MM.1S (cell line): Measurements from ENCODE around the gene NKIRAS2.
A peak's percentile ranks its signal among the peaks of the same experiment; 100 is the strongest.

Experiments
- DNase-seq: peaks from one replicate; pipeline ENCODE4 v3.0.0-alpha.2; 2015
- H2AFZ ChIP-seq: fragments of 300-600 bp; sonication (generic); 2 replicates; pipeline ENCODE4 v1.6.0; 2016; ENCODE audit warnings: antibody characterized with exemption, low read length
- H3F3A ChIP-seq: fragments of 300-600 bp; sonication (generic); 2 replicates; pipeline ENCODE4 v1.6.1; 2016; ENCODE audit warnings: mild to moderate bottlenecking, antibody characterized with exemption, low read length, moderate library complexity, mixed read lengths; ENCODE audit not compliant: insufficient read depth
- H3K27ac ChIP-seq: fragments of 300-600 bp; sonication (generic); 2 replicates; pipeline ENCODE4 v1.5.1; 2016; ENCODE audit warnings: mild to moderate bottlenecking, low read length
- H3K27me3 ChIP-seq: fragments of 300-600 bp; sonication (generic); replicated peaks from 2 replicates; pipeline ENCODE4 v1.6.0; 2016; ENCODE audit warnings: low read length; ENCODE audit not compliant: insufficient read depth
- H3K36me3 ChIP-seq: fragments of 300-600 bp; sonication (generic); replicated peaks from 2 replicates; pipeline ENCODE4 v1.6.1; 2016; ENCODE audit warnings: mild to moderate bottlenecking, low read length, mixed read lengths; ENCODE audit not compliant: insufficient read depth
- H3K4me1 ChIP-seq: fragments of 300-600 bp; sonication (generic); 2 replicates; pipeline ENCODE4 v1.6.1; 2016; ENCODE audit warnings: low read length, mixed read lengths
- H3K4me2 ChIP-seq: fragments of 300-600 bp; sonication (generic); 2 replicates; pipeline ENCODE4 v1.6.0; 2016; ENCODE audit warnings: low read depth, low read length
- H3K4me3 ChIP-seq: fragments of 300-600 bp; sonication (generic); 2 replicates; pipeline ENCODE4 v1.5.1; 2016; ENCODE audit warnings: low read length, mixed read lengths
- H3K79me2 ChIP-seq: fragments of 300-600 bp; sonication (generic); 2 replicates; pipeline ENCODE4 v1.6.1; 2016; ENCODE audit warnings: mixed run types, low read length, mixed read lengths
- H3K9ac ChIP-seq: fragments of 300-600 bp; sonication (generic); 2 replicates; pipeline ENCODE4 v1.6.1; 2016; ENCODE audit warnings: low read length, mixed read lengths
- H3K9me2 ChIP-seq: fragments of 300-600 bp; sonication (generic); replicated peaks from 2 replicates; pipeline ENCODE4 v1.6.1; 2016; ENCODE audit warnings: mild to moderate bottlenecking, low read length, mixed read lengths; ENCODE audit not compliant: insufficient read depth
- H3K9me3 ChIP-seq: fragments of 300-600 bp; sonication (generic); replicated peaks from 2 replicates; pipeline ENCODE4 v1.6.1; 2016; ENCODE audit warnings: mild to moderate bottlenecking, low read length, mixed read lengths; ENCODE audit not compliant: insufficient read depth
- H4K20me1 ChIP-seq: fragments of 300-600 bp; sonication (generic); 2 replicates; pipeline ENCODE4 v1.6.1; 2016; ENCODE audit warnings: mild to moderate bottlenecking, low read length, moderate library complexity, mixed read lengths; ENCODE audit not compliant: insufficient read depth
- EZH2 ChIP-seq: fragments of 300-600 bp; sonication (generic); optimal IDR thresholded peaks from 2 replicates; pipeline ENCODE3; 2017; ENCODE audit warnings: low read depth, mild to moderate bottlenecking, antibody characterized with exemption, low read length, mixed read lengths
- EZH2phosphoT487 ChIP-seq: fragments of 300-600 bp; sonication (generic); IDR thresholded peaks from 2 replicates; pipeline ENCODE4 v1.6.1; 2018; ENCODE audit warnings: antibody characterized with exemption, low read length
- TF ChIP-seq, protein P1 (sequence below): fragments of 300-600 bp; sonication (generic); IDR thresholded peaks from 2 replicates; pipeline ENCODE4 v1.5.1; 2016; ENCODE audit warnings: antibody characterized with exemption, low read length, mixed read lengths

The NKIRAS2 gene

DNA sequence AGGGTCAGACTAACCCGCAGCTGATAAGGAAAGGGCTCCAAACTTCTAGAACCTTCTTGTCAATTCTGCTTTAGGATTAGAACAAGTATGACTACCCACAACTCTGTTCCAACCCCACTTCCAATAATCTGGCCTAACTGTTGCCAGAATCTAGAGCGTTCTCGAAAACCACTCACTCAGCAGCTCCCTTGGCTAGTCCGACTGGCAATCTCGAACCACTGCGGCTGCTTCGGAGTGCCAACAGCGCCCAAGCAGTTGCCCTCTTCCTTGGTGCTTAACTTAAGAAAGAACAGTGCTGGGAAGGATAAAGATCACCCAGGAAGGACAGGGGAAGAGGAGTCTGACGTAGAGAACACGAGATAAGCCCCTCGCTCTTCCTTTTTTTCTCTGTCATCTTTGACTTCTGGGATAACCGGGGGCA is 3.5 kb upstream of the NKIRAS2 start:
- Histone ChIP-seq H3K9me2 (no peaks in the 10 kb centered on the region), H3K4me2 (peak overlapping the region; percentile 69), H4K20me1 (no peaks in the 10 kb centered on the region), H3K36me3 (no peaks in the 10 kb centered on the region), H3K4me1 (peaks cover 24% of the 10 kb centered on the region), H3F3A (no peaks in the 10 kb centered on the region), H3K9ac (peak overlapping the region; percentile 94), H3K27ac (peak overlapping the region; percentile 51; the same call in 1 of the 2 replicates), H2AFZ (peak overlapping the region; percentile 77; the same call in 1 of the 2 replicates), H3K9me3 (no peaks in the 10 kb centered on the region), H3K4me3 (peak overlapping the region; percentile 91), H3K79me2 (peaks cover 81% of the 10 kb centered on the region), H3K27me3 (no peaks in the 10 kb centered on the region)
- peak; percentile 40 for DNase-seq
- TF ChIP-seq, protein P1, sequence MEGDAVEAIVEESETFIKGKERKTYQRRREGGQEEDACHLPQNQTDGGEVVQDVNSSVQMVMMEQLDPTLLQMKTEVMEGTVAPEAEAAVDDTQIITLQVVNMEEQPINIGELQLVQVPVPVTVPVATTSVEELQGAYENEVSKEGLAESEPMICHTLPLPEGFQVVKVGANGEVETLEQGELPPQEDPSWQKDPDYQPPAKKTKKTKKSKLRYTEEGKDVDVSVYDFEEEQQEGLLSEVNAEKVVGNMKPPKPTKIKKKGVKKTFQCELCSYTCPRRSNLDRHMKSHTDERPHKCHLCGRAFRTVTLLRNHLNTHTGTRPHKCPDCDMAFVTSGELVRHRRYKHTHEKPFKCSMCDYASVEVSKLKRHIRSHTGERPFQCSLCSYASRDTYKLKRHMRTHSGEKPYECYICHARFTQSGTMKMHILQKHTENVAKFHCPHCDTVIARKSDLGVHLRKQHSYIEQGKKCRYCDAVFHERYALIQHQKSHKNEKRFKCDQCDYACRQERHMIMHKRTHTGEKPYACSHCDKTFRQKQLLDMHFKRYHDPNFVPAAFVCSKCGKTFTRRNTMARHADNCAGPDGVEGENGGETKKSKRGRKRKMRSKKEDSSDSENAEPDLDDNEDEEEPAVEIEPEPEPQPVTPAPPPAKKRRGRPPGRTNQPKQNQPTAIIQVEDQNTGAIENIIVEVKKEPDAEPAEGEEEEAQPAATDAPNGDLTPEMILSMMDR, result no peak
- no peak for TF ChIP-seq EZH2
- no peak for TF ChIP-seq EZH2phosphoT487

DNA sequence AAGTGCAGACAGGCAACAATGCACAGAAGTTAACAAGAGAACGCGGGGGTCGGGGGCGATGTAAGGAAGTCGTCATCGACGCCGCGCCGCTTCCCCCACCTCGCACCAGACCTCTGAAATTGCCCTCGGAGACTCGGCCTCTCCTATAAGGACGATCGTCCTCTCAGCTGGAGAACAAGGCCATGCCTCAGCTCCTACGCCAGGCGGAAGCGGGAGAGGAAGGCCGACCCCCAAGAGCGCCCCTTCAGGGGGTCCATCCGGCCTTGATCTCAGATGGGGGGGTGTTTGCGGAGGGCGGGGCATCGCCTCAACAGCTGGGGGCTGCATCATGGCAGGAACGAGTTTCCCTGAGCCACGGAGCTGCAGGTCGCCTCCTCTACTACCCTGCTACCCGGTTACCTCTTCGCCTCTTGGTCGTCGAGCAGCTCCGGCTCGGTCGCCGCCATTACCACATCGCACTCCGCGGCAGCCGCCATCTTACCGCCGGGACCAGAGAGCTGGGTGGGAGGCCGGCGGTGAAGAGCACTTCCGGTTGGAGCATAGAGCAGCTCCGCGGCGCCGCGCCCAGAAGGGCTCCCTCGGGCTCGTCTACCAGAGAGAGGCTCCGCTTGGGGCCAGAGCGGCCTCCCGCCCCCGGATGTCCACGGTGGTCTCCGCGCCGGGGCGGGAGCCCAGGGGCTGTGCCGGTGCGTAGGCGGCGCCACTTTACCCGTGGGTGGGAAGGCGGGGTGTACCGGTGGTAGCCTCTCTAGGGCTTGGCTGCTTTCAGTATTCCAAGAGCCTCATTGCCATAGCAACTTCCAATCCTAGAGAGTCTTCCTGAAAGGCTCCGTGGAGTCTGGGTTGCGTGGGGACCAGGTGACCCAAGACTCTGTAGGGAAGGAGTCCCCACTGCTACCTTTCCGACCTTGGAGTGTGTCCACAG is 2.7 kb upstream of the NKIRAS2 start, which contains the start of gene DNAJC7:
TSS of gene DNAJC7 (minus strand) at position 499 of the 925 bp plus-strand sequence. CDS start at position 476, 23 bp downstream.
- Histone ChIP-seq H3K79me2 (peaks cover 75% of the 10 kb centered on the region), H2AFZ (peak within 1 kb of the TSS; percentile 77), H3K4me3 (peak within 1 kb of the TSS; percentile 91), H3K27ac (peak within 1 kb of the TSS; percentile 51; the same call in 1 of the 2 replicates), H3K4me1 (peaks cover 25% of the 10 kb centered on the region), H3K9me3 (no peaks in the 10 kb centered on the region), H3F3A (no peaks in the 10 kb centered on the region), H3K27me3 (no peaks in the 10 kb centered on the region), H3K9ac (peak within 1 kb of the TSS; percentile 94), H3K4me2 (peak within 1 kb of the TSS; percentile 90), H4K20me1 (no peaks in the 10 kb centered on the region), H3K36me3 (no peaks in the 10 kb centered on the region), H3K9me2 (no peaks in the 10 kb centered on the region)
- TF ChIP-seq EZH2, result no peak
- TF ChIP-seq EZH2phosphoT487, result no peak
- TF ChIP-seq, protein P1, result no peak
- peak; percentile 91 for DNase-seq

DNA sequence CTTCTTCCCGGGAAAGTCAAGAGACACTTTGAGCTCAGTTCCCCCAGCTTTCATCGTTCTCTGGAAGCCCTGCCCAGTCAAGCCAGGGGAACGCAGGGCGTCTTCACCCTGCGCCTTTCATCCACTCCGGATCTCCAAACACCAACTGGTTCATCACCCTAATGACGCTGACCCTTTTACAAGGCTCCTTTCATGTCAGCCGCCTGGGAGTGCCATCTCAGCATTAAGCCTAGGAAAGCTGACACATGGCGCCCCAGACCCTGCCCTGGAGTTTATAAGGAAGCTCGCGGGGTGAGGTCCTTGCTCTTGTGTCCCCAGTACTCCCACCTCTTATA is 2.1 kb upstream of the NKIRAS2 start:
- no peak for DNase-seq

More for the DNA sequence above, 2.1 kb upstream of the NKIRAS2 start:
- Histone ChIP-seq H3K4me2 (peak overlapping the region; percentile 90), H3K27me3 (no peaks in the 10 kb centered on the region), H3K4me1 (peaks cover 25% of the 10 kb centered on the region), H3K9me2 (no peaks in the 10 kb centered on the region), H3K79me2 (peaks cover 74% of the 10 kb centered on the region), H3K36me3 (no peaks in the 10 kb centered on the region), H4K20me1 (no peaks in the 10 kb centered on the region), H3K9ac (peak overlapping the region; percentile 94), H3F3A (no peaks in the 10 kb centered on the region), H3K4me3 (peak overlapping the region; percentile 91), H3K9me3 (no peaks in the 10 kb centered on the region), H2AFZ (peak overlapping the region; percentile 77), H3K27ac (peak overlapping the region; percentile 51; the same call in 1 of the 2 replicates)
- TF ChIP-seq, protein P1, result no peak
- TF ChIP-seq EZH2phosphoT487, result no peak
- TF ChIP-seq EZH2, result no peak
